SU-DHL-6 (cell line): ENCODE data around the gene ULBP2.

ENCODE experiments used
- EZH2phosphoT487 ChIP-seq: fragments of 200-600 bp; sonication (generic), shearing (Covaris generic); conservative IDR thresholded peaks from 2 replicates; pipeline ENCODE4 v1.6.1; 2018; ENCODE audit warnings: mild to moderate bottlenecking, antibody characterized with exemption, low read length, moderate library complexity, mixed read lengths
- TF ChIP-seq, protein P1 (sequence below): fragments of 200-600 bp; sonication (generic); IDR thresholded peaks from one replicate; pipeline ENCODE4 v1.5.1; 2017; ENCODE audit warnings: antibody characterized with exemption, mild to moderate bottlenecking, low read length, moderate library complexity; ENCODE audit not compliant: insufficient read depth, poor library complexity, severe bottlenecking

DNA sequence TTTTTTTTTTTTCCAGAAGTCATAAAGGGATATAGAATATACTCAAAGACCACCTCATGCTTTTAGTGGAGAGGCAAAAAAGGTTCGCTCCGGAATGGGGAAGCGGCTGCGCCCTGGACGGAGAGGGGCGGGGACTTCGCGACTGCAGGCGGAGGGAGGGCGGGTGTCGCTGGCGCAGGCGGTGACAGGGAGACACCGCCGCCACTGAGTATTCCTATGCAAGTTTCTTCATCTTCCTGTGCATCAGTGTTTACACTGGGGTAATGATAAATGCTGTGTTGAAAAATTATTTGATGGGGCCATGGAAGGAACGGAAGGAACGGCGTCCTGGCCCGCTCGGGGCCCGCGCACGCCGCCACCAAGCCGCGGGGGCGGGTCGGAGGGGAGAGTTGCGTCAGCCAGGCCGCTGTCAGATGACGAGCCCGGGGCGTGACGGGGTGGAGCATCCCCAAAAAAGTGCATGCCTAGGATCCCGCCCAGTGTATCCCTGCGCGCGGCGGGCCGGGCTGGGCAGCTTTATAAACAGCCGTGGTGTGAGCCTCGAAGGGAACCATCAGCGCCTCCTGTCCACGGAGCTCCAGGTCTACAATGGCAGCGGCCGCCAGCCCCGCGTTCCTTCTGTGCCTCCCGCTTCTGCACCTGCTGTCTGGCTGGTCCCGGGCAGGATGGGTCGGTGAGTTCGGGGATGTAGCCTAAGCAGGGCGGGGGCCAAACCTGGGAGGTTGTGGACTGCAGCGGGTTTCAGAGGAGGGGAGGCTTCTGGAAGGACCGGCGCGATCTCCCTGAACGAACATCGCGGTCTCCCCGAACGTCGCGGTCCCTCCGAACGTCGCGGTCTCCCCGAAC, 21.9 kb downstream of the ULBP2 start, which contains the start of gene ULBP1:
- TF ChIP-seq EZH2phosphoT487, result no peak
- TF ChIP-seq, protein P1, sequence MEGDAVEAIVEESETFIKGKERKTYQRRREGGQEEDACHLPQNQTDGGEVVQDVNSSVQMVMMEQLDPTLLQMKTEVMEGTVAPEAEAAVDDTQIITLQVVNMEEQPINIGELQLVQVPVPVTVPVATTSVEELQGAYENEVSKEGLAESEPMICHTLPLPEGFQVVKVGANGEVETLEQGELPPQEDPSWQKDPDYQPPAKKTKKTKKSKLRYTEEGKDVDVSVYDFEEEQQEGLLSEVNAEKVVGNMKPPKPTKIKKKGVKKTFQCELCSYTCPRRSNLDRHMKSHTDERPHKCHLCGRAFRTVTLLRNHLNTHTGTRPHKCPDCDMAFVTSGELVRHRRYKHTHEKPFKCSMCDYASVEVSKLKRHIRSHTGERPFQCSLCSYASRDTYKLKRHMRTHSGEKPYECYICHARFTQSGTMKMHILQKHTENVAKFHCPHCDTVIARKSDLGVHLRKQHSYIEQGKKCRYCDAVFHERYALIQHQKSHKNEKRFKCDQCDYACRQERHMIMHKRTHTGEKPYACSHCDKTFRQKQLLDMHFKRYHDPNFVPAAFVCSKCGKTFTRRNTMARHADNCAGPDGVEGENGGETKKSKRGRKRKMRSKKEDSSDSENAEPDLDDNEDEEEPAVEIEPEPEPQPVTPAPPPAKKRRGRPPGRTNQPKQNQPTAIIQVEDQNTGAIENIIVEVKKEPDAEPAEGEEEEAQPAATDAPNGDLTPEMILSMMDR, result no peak
